Measurements from ENCODE around the gene SLC15A5.

SLC15A5 gene, protein sequence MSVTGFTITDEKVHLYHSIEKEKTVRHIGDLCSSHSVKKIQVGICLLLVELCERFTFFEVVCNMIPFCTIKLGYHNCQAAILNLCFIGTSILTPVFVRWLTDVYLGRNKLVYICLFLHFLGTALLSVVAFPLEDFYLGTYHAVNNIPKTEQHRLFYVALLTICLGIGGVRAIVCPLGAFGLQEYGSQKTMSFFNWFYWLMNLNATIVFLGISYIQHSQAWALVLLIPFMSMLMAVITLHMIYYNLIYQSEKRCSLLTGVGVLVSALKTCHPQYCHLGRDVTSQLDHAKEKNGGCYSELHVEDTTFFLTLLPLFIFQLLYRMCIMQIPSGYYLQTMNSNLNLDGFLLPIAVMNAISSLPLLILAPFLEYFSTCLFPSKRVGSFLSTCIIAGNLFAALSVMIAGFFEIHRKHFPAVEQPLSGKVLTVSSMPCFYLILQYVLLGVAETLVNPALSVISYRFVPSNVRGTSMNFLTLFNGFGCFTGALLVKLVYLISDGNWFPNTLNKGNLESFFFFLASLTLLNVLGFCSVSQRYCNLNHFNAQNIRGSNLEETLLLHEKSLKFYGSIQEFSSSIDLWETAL

DNA sequence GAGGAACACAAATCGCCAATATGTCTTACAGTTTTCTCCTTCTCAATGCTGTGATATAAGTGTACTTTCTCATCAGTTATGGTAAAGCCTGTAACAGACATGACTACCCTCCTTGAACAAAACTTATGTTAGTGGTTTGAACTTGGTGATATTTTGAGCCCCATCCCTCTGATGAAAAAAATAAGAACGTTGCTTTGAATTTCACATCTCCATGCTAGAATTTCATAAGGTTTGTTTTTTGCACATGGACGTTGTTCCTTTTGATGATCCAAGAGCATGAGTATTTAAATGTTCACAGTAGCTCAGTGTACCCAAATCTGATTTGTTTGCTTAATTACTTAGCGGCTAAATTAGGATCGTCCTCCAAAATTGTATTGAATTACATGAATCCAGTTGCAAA lies at the start of gene SLC15A5:
SLC15A5 (minus strand) TSS at position 101 of the 400 bp plus-strand sequence; CDS start at position 101, 0 bp downstream.
- no peak for DNase-seq

DNA sequence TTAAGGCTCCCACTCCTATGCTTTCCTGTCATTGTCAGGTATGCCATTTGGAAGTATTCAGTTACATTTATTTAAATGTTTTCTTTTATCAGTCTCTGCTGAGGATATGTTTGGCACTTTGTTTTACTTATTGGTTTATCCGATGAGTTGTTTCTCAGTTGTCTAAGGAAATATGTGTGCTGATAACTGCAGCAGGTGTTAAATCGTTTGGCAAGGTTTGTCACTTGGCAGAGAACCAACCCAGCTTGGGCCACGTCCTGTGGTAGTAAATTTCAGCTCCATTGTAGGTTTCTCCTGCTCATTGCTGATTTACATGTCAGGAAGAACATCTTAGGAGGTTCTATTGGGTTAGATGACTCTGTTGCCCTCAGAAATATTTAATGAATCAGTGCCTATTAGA lies 47.9 kb upstream of the SLC15A5 start:
- DNase-seq = no peak

DNA sequence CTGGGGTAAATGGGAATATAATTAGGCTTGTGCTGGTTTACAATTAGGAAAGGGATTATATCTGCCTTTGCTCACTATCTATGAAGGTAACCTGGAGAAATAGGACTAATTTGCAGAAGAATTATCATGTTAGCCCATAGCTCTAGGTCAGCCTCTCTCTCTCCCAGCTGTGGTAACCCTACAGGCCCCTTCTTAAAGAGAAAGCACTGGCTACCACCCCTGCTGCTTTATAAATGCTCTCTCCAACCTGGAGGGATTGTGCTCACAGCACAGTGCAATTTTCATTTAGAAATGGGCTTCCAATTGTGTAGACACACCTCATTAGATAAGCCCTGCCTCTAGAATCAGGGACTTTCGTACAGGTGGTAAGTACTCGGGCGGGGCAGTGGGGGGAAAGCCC lies 47.3 kb upstream of the SLC15A5 start:
- no peak for DNase-seq

DNA sequence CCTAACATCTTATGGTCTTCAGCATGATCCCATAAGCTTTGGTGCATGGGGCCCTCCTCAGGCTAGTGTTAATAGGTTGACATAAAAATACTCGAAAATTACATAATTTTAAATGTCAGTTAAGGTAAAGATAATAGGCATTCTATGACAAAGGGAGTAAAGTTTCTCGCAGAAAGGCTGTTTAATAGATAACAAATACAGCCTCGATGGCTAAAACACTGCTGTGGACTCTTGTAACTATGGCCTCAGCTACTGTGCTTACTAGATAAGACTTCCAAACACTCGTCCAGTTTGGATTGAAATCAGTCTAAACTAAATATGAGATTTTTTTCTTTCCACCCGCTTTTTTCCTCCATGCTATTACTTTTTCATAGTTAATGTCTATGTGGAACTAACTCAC lies 46.8 kb upstream of the SLC15A5 start:
- DNase-seq = no peak

DNA sequence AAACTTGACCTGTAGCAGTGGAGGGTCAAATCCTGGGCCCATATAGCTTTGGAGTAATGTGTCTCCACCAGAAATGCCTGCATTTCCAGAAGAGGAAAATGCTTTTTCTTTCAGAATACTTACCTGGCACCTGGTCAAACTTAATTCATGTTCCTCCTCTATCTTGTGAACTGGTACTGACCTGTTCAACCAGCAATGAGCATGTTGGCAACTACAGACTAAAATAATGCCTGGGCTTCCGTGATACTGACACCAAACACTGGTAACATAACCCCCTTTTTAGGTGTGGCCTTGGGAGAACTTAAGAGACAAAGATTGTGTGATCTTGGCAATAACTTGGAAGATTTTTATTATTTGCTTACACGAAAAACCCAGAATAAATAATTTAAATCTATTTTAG lies 46.2 kb upstream of the SLC15A5 start:
- no peak for DNase-seq

DNA sequence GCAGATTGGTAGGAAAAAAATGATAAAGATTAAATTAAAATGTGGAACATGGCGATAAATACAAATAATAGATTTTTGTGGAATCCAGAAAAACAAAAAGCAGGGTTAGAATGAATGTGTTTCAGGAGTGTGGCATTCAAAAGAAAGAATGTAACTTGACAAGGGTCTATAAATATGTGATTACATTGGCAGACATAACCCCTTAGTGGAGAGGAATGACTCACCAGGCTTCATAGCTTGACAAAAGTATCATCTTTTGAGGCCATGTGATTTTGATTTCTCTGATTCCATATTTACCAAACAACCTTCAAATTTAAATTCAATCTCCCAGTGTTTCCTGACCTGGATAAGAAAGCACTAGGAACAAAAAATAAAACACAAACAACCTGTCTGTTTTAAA lies 45.5 kb upstream of the SLC15A5 start:
- no peak for DNase-seq

DNA sequence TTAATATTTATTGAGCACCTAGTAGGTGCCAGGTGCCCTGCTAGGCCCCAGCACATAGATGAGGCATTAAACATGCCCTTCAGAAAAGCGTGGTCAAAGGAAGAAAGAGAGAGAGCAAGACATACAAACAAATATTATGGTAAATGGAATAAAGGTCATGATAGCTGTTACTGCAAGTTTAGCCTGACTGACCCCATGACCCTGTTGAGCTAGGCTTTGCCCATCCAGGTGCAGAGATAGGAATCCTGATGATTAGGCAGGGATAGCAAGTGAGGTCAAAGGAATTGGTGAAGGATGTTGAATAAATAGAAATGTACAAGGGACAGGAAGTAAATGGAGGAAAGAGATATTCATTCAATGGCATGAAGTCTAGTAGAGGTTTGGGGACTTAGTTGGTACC lies 33.4 kb upstream of the SLC15A5 start:
- DNase-seq = no peak

DNA sequence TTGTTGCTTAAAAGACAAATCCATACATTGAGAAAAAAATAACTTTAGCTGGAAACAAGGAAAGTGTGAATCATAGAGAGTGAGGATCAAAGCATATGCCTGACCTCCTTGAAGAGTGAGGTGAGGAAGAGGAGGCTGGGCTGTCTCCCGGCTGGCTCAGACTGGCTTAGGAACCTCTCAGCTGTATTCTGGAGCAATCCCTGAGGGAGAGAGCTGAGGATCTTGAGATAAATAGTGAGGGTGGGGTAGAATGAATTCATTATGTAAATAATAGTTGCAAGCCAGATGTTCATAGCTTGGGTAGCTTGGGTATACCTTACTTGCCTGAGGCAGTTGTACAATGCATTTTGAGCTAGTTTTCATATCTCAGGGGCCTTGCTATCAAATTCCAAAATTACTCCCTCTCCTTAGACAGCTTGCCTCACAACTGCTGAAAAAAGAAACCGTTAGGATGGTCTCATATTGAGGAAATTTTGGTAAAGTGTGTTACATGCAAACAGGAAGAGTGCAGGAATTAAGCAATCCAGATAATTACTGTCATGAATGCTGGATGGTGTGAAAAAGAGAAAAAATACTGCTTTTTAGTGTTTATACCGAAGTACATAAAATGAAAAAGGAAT lies 30.5 kb upstream of the SLC15A5 start:
- DNase-seq = no peak

DNA sequence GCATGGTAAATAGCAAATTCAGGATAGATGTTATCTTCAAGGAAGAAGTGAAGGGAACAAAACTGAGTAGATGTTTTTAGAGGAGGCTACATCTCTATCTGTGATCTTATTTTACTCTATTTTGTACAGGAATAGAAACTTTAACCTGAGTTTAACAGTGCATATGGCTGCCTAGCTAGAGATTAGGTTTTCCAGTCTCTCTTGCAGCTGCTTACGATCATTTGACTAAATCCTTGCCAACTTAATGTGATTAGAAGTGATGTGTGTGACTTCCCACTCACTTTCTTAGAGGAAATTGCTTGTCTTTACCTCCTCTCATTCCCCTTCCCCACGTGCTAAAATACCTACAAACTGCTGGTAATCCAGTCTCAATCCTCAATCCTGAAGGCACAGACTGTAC lies 26.5 kb upstream of the SLC15A5 start:
- no peak for DNase-seq

DNA sequence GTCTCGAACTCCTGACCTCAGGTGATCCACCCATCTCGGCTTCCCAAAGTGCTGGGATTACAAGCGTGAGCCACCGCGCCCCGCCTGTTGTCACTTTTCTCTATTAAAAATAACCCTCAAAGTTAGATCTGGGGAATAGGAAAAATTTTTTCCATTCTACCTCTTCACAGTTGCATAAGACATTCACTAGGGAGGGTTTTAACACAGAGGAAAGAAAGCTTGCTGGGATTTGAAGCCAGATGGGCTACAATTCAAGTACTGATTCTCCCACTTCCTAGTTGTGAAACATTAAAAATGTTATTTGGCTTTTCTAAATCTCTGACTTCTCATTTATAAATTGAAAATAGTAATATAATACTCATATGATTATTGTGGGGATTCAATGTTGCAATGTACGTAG lies 23.3 kb upstream of the SLC15A5 start:
- DNase-seq = no peak

DNA sequence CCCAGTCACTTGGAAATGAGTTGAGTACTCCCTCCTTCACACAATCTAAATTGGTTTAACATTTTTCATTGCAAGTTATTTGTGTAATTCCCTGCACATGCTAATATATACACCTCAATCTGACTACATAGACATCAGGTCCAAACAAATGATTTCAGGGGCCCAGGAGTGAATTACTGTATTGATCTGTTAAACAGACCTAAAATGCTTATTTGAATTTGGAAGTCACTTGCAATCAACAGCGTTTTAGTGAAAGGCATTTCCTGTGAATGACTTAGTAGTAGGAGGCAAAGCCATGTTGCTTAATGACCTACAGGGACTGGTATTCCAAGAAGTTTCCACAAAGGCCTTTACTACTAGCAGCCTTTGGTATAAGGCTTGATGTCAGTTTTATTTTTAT lies 22.6 kb upstream of the SLC15A5 start:
- no peak for DNase-seq

DNA sequence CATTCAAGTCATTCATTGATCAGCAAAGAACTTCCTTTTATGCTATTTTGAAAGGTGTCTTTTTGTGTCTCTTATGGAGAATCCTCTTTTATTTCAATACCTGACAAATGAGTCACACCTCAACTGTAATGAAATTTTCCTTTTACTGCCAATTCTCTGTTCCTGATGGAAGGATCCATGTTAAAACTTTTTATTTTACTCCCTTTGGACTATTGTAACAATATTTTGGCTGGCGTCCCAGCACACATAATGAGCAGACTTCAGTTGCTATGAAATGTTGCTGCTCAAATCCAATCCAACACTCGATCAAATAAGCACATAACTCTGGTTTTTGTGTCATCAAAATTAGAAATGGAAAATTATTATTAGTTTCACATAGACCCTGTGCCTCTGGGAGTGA lies 21.9 kb upstream of the SLC15A5 start:
- DNase-seq = no peak

DNA sequence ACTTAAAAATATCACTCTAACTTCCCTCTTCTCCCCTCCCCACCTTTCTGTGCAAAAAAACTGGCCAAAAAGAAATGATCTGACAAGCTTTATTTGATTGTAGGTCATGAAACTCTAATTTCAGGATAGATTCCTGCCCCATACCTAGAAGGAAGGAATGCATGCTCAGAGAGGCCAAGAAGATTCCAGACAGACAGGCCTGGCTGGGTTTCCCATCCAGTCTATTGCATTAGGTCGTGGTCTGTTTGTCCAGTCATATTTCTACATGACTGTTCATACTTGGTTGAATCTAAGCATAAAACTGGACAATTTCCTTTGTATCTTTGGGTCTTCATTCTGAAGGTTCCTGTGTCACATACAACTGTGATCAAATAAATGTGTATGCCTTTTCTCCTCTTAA lies 20.0 kb upstream of the SLC15A5 start:
- DNase-seq = no peak

DNA sequence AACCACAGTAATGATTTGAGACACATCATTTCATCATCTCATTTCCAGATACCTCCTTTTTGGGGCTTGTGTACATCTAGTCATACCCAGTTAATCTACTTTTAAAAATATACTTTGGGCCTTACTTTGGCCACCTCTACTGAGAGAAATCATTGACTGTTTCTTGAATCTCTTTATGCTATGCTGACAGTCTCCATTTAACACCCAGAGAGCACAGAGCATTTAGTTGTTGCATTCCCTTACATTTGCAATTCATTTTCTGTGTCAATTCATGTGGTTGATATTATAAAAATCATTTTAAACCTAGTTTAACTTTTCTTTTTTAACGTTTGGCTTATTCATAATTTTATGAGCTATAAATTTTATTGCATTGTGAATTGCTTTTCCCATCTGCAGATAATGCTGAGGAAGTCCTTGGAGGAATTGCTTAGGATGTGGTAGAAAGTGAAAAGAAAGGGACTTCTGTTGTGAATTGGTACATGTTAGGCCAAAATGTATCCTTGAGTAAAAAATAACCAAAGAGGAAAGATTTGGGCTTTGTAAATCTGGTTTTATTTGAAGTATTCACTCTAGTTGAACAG lies 17.0 kb upstream of the SLC15A5 start:
- DNase-seq = no peak

DNA sequence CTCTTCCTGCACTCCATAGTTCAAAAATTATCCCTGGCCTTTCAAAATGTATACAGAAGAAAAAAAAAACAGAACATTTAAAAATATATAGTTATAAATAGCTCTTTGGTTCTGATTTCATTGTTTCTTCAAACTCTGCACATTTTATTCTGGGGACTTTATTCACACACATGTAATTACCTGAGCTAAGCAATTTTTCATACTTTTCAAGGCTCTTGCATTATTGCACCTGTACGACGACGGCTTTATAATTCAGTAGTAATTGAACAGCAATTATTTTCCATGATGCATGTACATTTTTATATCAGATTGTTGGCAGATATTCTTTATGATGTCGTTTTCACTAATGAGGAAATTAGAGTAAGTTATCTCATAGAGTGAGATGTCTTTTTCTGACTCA lies 13.5 kb upstream of the SLC15A5 start:
- DNase-seq = no peak

DNA sequence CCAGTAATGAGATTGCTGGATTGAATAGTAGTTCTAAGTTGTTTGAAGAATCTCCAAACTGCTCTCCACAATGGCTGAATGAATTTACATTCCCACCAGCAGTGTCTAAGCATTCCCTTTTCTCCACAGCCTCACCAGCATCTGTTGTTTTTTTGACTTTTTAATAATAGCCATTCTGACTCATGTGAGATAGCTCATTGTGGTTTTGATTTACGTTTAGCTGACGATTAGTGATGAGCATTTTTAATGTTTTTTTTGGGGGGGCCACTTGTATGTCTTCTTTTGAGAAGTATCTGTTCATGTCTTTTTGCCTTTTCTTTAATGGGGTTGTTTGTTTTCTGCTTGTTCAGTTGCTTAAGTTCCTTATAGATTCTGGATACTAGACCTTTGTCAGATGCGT lies 8.1 kb upstream of the SLC15A5 start:
- DNase-seq = no peak

DNA sequence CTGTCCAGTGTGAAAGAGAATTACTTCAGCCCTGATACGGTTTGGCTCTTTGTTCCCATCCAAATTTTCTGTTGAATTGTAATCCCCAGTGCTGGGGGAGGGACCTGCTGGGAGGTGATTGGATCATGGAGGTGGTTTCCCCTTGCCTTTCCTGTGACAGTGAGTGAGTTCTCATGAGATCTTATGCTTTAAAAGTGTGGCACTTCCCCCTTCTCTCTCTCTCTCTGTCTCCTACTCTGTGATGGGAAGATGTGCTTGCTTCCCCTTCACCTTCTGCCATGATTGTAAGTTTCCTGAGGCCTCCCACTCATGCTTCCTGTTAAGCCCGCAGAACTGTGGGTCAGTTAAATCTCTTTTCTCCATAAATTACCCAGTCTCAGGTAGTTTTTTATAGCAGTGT lies 5.5 kb upstream of the SLC15A5 start:
- DNase-seq = no peak

DNA sequence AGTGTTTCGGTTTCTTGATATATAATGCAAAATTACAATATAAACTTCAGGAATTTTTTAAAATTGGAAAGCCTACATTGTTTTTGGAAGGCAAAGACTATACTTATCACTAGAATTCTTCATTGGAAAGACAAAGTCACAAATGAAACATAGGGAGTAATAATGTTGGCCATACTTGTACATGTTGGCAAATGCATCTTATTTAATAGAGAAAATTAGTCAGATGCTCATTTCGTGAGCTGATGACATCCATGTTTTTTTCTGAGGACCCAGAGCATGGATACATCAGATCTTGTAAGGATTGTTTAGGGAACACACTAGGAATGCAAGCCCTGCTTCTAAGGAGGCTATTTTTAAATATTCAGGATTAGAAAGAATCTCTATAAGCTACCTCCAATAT lies 4.6 kb upstream of the SLC15A5 start:
- no peak for DNase-seq

DNA sequence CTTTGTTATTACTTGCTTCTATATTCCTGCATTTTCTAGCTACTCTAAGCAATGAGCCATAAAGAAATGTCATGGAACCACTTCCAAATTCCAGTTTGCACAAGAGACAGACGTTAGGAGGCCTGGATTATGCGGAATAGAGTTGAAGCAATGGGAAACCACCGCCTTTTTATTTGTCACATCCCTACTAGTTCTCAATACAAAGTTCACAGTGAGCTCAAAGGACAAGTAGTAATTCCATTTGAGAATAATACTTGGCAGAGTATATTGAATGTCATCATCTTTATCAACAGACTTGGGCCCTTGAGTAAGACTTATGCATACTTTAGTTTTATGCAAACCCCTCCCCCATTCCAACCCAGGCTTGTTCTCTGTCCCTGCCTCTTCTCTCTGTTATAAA lies 3.7 kb upstream of the SLC15A5 start:
- no peak for DNase-seq

DNA sequence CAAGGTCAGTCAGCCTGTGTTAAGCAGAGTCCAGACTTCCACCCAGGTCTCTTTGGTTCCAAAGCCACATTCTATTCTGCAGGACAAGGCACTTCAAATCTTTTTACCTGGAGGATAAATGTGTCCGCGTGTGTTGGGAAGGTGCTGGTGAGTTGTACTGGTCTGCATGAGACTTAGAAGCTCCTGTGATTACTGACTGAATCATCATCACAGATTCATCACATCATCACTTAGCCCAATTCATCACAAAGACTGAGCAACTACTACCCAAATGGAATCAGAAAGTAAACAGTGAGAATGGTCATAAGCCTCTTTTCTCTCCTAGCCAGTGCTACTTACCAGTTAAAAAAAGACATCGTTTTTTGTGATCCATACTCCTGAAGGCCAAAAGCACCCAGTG lies 5.3 kb downstream of the SLC15A5 start:
- DNase-seq = no peak

DNA sequence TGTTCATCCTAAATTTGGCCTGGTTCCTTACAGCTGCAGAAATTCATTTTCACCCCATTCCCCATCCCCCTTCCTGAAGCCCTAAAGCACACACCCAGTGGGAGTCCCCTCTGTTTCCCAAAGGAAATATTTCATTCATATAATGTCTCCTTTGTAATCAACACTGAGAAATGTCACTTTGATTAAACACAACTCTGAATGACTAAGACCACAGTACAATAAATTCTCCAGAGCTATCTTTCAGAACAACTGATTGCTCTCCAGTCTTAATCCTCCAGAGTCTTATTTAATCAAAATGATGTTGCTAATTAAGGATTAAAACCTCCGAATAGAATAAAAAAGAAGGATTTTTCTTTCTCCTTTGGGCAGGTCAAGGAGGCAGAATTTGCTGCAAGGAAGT lies 6.4 kb downstream of the SLC15A5 start:
- DNase-seq = no peak

DNA sequence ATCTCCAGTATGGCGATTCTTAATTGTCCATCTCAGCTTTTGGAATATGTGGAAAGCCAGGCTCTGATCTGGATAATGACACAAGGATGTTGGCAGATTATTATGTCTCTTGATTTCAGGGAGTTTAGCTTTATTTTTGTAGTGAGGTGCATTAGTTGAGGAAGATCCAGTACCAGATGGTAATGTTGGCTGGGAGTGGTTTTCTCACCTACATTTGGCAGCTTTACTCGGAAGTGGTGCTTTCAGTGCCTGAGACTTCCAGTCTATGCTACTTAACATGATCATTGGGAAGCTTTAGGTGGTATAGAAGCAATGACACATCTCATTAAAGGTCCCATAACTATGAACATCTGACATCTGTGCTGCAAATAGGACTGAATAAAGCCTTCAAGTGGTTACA lies 7.5 kb downstream of the SLC15A5 start:
- no peak for DNase-seq

DNA sequence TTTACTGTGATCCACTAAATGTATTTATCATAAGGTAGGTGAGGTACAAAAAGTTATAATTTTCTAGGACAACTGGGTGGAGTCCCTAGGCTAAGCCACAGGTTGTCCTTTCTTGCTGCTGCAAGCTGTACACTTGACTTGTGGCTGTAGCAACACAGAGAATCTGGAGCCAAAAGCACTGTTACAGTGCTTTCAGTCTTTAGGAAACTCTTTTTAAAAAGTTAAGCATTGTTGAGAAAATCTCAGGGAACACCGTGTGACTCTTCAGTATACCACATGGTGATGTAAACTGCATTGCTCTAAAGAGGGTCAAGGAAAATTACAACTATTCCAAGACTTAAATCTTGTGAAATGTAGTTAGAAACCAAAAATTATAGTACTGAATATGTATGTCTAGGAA lies 11.4 kb downstream of the SLC15A5 start:
- no peak for DNase-seq

DNA sequence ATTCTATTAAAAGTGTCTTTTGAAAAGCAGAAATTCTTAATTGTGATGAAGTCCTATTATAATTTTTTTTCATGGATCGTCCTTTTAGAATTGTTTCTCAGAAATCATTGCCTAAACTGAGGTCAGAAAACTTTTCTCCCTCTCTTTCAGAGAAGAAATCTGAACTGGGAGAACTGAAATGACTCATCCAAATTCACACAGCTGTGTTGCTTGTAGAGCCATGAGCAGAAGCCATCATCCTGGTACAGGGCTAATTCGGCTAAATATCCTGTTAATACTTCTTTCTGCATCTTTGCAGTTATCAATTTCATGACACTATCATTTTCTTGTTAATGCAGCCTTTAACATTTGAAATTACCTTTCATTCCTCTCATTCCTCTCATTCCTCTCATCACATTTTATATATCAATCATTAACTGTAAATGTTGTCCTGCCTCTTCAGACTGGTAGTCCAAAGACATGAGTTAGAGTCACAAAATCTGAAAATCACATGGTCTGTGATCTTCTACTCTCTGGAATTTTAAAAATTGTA lies 15.5 kb downstream of the SLC15A5 start:
- DNase-seq = no peak
